ENCODE data around the gene TENM4. TPM values are rescaled to one million over a fixed set of nuclear protein-coding genes. Genes with fewer than 3 reads are reported as not detected.

Gene TENM4
- total RNA-seq, 4 donors from 2014 or later: 0.02 to 0.82 (median 0.23) TPM

GRCh38 chr11:79088967-79089366 is 351.9 kb downstream of the TENM4 start:
- Histone ChIP-seq H3K4me3 (no peak overlapping the region), H3K27ac (no peak overlapping the region), H3K27me3 (no peaks in the 10 kb centered on the region), H3K4me1 (peaks cover 19 to 28% of the 10 kb centered on the region in 2 donors), H3K36me3 (no peaks in the 10 kb centered on the region), H3K9me3 (no peaks in the 10 kb centered on the region)
- DNase-seq (no peak), ATAC-seq (no peak)
- intact Hi-C loops (cut with DNase I; ENCODE audit: low total_unique reads): no loop called here
- no peak for TF ChIP-seq POLR2A (IDR thresholded peaks at IDR 0.05)
- TF ChIP-seq, protein P1, sequence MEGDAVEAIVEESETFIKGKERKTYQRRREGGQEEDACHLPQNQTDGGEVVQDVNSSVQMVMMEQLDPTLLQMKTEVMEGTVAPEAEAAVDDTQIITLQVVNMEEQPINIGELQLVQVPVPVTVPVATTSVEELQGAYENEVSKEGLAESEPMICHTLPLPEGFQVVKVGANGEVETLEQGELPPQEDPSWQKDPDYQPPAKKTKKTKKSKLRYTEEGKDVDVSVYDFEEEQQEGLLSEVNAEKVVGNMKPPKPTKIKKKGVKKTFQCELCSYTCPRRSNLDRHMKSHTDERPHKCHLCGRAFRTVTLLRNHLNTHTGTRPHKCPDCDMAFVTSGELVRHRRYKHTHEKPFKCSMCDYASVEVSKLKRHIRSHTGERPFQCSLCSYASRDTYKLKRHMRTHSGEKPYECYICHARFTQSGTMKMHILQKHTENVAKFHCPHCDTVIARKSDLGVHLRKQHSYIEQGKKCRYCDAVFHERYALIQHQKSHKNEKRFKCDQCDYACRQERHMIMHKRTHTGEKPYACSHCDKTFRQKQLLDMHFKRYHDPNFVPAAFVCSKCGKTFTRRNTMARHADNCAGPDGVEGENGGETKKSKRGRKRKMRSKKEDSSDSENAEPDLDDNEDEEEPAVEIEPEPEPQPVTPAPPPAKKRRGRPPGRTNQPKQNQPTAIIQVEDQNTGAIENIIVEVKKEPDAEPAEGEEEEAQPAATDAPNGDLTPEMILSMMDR (IDR thresholded peaks at IDR 0.05 in 4 of 5, conservative IDR thresholded peaks at IDR 0.05 in 1 of 5): no peak
- in situ Hi-C loops (cut with MboI; ENCODE audit: low sequenced_read_pairs in 4 of 4): loop anchor here in 1 of 4 donors (25.0 kb wide), 1 partner anchor 427 kb away; no protein-coding TSS in a partner anchor

GRCh38 chr11:79087961-79088318 is 352.9 kb downstream of the TENM4 start:
- Histone ChIP-seq H3K4me1 (peaks cover 19 to 29% of the 10 kb centered on the region in 2 donors), H3K36me3 (no peaks in the 10 kb centered on the region), H3K27me3 (no peaks in the 10 kb centered on the region), H3K4me3 (no peak overlapping the region), H3K27ac (peak overlapping the region in 2 of 4 donors; percentile 50 to 68), H3K9me3 (no peaks in the 10 kb centered on the region)
- intact Hi-C loops (cut with DNase I; ENCODE audit: low total_unique reads): no loop called here
- TF ChIP-seq, protein P1 (IDR thresholded peaks at IDR 0.05 in 4 of 5, conservative IDR thresholded peaks at IDR 0.05 in 1 of 5): no peak
- no peak for TF ChIP-seq POLR2A (IDR thresholded peaks at IDR 0.05)
- in situ Hi-C loops (cut with MboI; ENCODE audit: low sequenced_read_pairs in 4 of 4): loop anchor here in 1 of 4 donors (25.0 kb wide), 1 partner anchor 426 kb away; no protein-coding TSS in a partner anchor
- peak; percentile 18 to 39 for DNase-seq
- peak; percentile 55 to 76 for ATAC-seq

- TF ChIP-seq POLR2A (IDR thresholded peaks at IDR 0.05): no peak
- TF ChIP-seq, protein P1 (IDR thresholded peaks at IDR 0.05 in 4 of 5, conservative IDR thresholded peaks at IDR 0.05 in 1 of 5): no peak
- Histone ChIP-seq H3K36me3 (no peaks in the 10 kb centered on the region), H3K9me3 (no peaks in the 10 kb centered on the region), H3K4me3 (no peak overlapping the region), H3K27me3 (no peaks in the 10 kb centered on the region), H3K4me1 (peaks cover 18 to 31% of the 10 kb centered on the region in 2 donors), H3K27ac (peak overlapping the region in 2 of 4 donors; percentile 50 to 68)
- DNase-seq (no peak), ATAC-seq (no peak)
- intact Hi-C loops (cut with DNase I; ENCODE audit: low total_unique reads) (no loop called here), in situ Hi-C loops (cut with MboI; ENCODE audit: low sequenced_read_pairs in 4 of 4) (loop anchor here in 1 of 4 donors (25.0 kb wide), 1 partner anchor 425 kb away; no protein-coding TSS in a partner anchor)
Measured at GRCh38 chr11:79087238-79087960, 353.4 kb downstream of the TENM4 start.

- intact Hi-C loops (cut with DNase I; ENCODE audit: low total_unique reads) (no loop called here), in situ Hi-C loops (cut with MboI; ENCODE audit: low sequenced_read_pairs in 4 of 4) (loop anchor here in 1 of 4 donors (25.0 kb wide), 1 partner anchor 424 kb away; no protein-coding TSS in a partner anchor)
- H3K4me3 ChIP-seq: no peak overlapping the region
- DNase-seq (no peak), ATAC-seq (peak in 1 of 2 donors; percentile 31)
- TF ChIP-seq, protein P1 (IDR thresholded peaks at IDR 0.05 in 4 of 5, conservative IDR thresholded peaks at IDR 0.05 in 1 of 5): no peak
- TF ChIP-seq POLR2A (IDR thresholded peaks at IDR 0.05): no peak
- no peaks in the 10 kb centered on the region for H3K36me3 ChIP-seq
- H3K27ac ChIP-seq: peak overlapping the region in 3 of 4 donors; percentile 44 to 78 (median 59)
- H3K27me3 ChIP-seq: no peaks in the 10 kb centered on the region
- peaks cover 16 to 31% of the 10 kb centered on the region in 2 donors for H3K4me1 ChIP-seq
- no peaks in the 10 kb centered on the region for H3K9me3 ChIP-seq
Measured at GRCh38 chr11:79086056-79086455, 354.8 kb downstream of the TENM4 start.

Data from gastrocnemius medialis (tissue), 4 donors.